ENCODE measurements around the gene PDLIM3.

Gene PDLIM3

GRCh38 chr4:185502386-185502785 lies 32.9 kb downstream of the PDLIM3 start:
- TF ChIP-seq CTCF (IDR thresholded peaks at IDR 0.05; ENCODE audit: low read depth, low read length), result no peak
- no peak overlapping the region for H3K4me3 ChIP-seq (ENCODE audit: low read depth, low read length)
- peak; percentile 19 for DNase-seq (ENCODE audit: low read depth, low spot score)
- in situ Hi-C loops (cut with HindIII; ENCODE audit: low sequenced_read_pairs), result no loop called here

GRCh38 chr4:185500576-185500975 lies 34.7 kb downstream of the PDLIM3 start:
- no peak overlapping the region for H3K4me3 ChIP-seq (ENCODE audit: low read depth, low read length)
- DNase-seq (ENCODE audit: low read depth, low spot score), result no peak
- in situ Hi-C loops (cut with HindIII; ENCODE audit: low sequenced_read_pairs), result no loop called here
- TF ChIP-seq CTCF (IDR thresholded peaks at IDR 0.05; ENCODE audit: low read depth, low read length), result no peak

GRCh38 chr4:185500035-185500434 lies 35.3 kb downstream of the PDLIM3 start:
- in situ Hi-C loops (cut with HindIII; ENCODE audit: low sequenced_read_pairs), result no loop called here
- no peak for TF ChIP-seq CTCF (IDR thresholded peaks at IDR 0.05; ENCODE audit: low read depth, low read length)
- DNase-seq (ENCODE audit: low read depth, low spot score), result no peak
- H3K4me3 ChIP-seq (ENCODE audit: low read depth, low read length), result no peak overlapping the region

GRCh38 chr4:185488650-185489049 lies 46.7 kb downstream of the PDLIM3 start:
- TF ChIP-seq CTCF (IDR thresholded peaks at IDR 0.05; ENCODE audit: low read depth, low read length), result no peak
- H3K4me3 ChIP-seq (ENCODE audit: low read depth, low read length), result no peak overlapping the region
- in situ Hi-C loops (cut with HindIII; ENCODE audit: low sequenced_read_pairs), result no loop called here
- no peak for DNase-seq (ENCODE audit: low read depth, low spot score)

- in situ Hi-C loops (cut with HindIII; ENCODE audit: low sequenced_read_pairs), result no loop called here
- no peak overlapping the region for H3K4me3 ChIP-seq (ENCODE audit: low read depth, low read length)
- no peak for DNase-seq (ENCODE audit: low read depth, low spot score)
- no peak for TF ChIP-seq CTCF (IDR thresholded peaks at IDR 0.05; ENCODE audit: low read depth, low read length)
Measured at GRCh38 chr4:185481401-185481800, 53.9 kb downstream of the PDLIM3 start.

GRCh38 chr4:185480016-185480732 lies 55.1 kb downstream of the PDLIM3 start:
- no peak overlapping the region for H3K4me3 ChIP-seq (ENCODE audit: low read depth, low read length)
- TF ChIP-seq CTCF (IDR thresholded peaks at IDR 0.05; ENCODE audit: low read depth, low read length), result no peak
- DNase-seq (ENCODE audit: low read depth, low spot score), result no peak
- in situ Hi-C loops (cut with HindIII; ENCODE audit: low sequenced_read_pairs), result no loop called here

All from astrocyte of the spinal cord (primary cell).